Measurements from ENCODE around the gene C11orf97.
"Not testable (repeated sequence)": the region's sequence is repeated elsewhere in the genome, so short reads cannot be mapped to it uniquely, and the experiment has no call there.

Gene C11orf97

GRCh38 chr11:94525546-94526324, 13.5 kb downstream of the C11orf97 start:
- no peak for DNase-seq (ENCODE audit: low read depth in 3 of 3)

GRCh38 chr11:94526645-94527438, 14.6 kb downstream of the C11orf97 start:
- DNase-seq (ENCODE audit: low read depth in 3 of 3): no peak

GRCh38 chr11:94528551-94528950, 16.3 kb downstream of the C11orf97 start:
- DNase-seq (ENCODE audit: low read depth in 3 of 3): no peak

GRCh38 chr11:94532211-94532610, 19.9 kb downstream of the C11orf97 start:
- DNase-seq (ENCODE audit: low read depth in 3 of 3): no peak

- no peak for DNase-seq (ENCODE audit: low read depth in 3 of 3)
These were observed 20.9 kb downstream of the C11orf97 start for GRCh38 chr11:94533206-94533605.

GRCh38 chr11:94533696-94534630, 21.7 kb downstream of the C11orf97 start:
- no peak for DNase-seq (ENCODE audit: low read depth in 3 of 3)

- no peak for DNase-seq (ENCODE audit: low read depth in 3 of 3)
These were observed 24.1 kb downstream of the C11orf97 start for GRCh38 chr11:94536386-94536785.

- DNase-seq (ENCODE audit: low read depth in 3 of 3): no peak
These were observed 24.9 kb downstream of the C11orf97 start for GRCh38 chr11:94537031-94537600.

GRCh38 chr11:94539420-94539819, 27.2 kb downstream of the C11orf97 start:
- no peak for DNase-seq (ENCODE audit: low read depth in 3 of 3)

- DNase-seq (ENCODE audit: low read depth in 3 of 3): peak; percentile 37 to 61 (median 45)
These were observed 31.7 kb downstream of the C11orf97 start, which contains the start of gene FUT4 for GRCh38 chr11:94543695-94544645. Gene FUT4, plus strand, starts transcription at chr11:94543921. Its CDS starts 213 bp downstream, at chr11:94544134.

- DNase-seq (ENCODE audit: low read depth in 3 of 3): no peak
These were observed 32.5 kb downstream of the C11orf97 start for GRCh38 chr11:94544646-94545263.

GRCh38 chr11:94545264-94546161, 33.3 kb downstream of the C11orf97 start:
- DNase-seq (ENCODE audit: low read depth in 3 of 3): no peak

GRCh38 chr11:94546162-94546470, 33.9 kb downstream of the C11orf97 start:
- DNase-seq (ENCODE audit: low read depth in 3 of 3): no peak

- no peak for DNase-seq (ENCODE audit: low read depth in 3 of 3)
These were observed 34.6 kb downstream of the C11orf97 start for GRCh38 chr11:94546886-94547285.

GRCh38 chr11:94549146-94549545, 36.9 kb downstream of the C11orf97 start:
- no peak for DNase-seq (ENCODE audit: low read depth in 3 of 3)

GRCh38 chr11:94550513-94550912, 38.3 kb downstream of the C11orf97 start:
- DNase-seq (ENCODE audit: low read depth in 3 of 3): no peak

GRCh38 chr11:94553938-94554337, 41.7 kb downstream of the C11orf97 start:
- DNase-seq (ENCODE audit: low read depth in 3 of 3): no peak

- not testable (repeated sequence) for DNase-seq (ENCODE audit: low read depth in 3 of 3)
These were observed 43.6 kb downstream of the C11orf97 start for GRCh38 chr11:94555752-94556329.

GRCh38 chr11:94557421-94557820, 45.2 kb downstream of the C11orf97 start:
- no peak for DNase-seq (ENCODE audit: low read depth in 3 of 3)
